OCI-LY3 (cell line): ENCODE results near the gene HIBCH.

Experiments used
- CTCF ChIP-seq: fragments of 200-600, 300-600 bp; sonication (generic); IDR thresholded peaks from 2 replicates; pipeline ENCODE4 v1.5.1; 2014; ENCODE audit warnings: antibody characterized with exemption, low read length, low read depth
- EZH2phosphoT487 ChIP-seq: fragments of 200-600 bp; shearing (Covaris generic); IDR thresholded peaks from 2 replicates; pipeline ENCODE4 v1.6.1; 2018; ENCODE audit warnings: antibody characterized with exemption, mixed run types, low read depth

- TF ChIP-seq CTCF (no peak), EZH2phosphoT487 (no peak)
Measured at GRCh38 chr2:190318514-190318913, 1.1 kb downstream of the HIBCH start.
